EH (cell line): ENCODE measurements around the gene PRR33.
"Not testable (repeated sequence)": the region's sequence is repeated elsewhere in the genome, so short reads cannot be mapped to it uniquely, and the experiment has no call there.

Experiments used
- DNase-seq: peaks from one replicate; pipeline ENCODE4 v3.0.0-alpha.2; 2015; ENCODE audit warnings: low read depth

Gene PRR33

DNA sequence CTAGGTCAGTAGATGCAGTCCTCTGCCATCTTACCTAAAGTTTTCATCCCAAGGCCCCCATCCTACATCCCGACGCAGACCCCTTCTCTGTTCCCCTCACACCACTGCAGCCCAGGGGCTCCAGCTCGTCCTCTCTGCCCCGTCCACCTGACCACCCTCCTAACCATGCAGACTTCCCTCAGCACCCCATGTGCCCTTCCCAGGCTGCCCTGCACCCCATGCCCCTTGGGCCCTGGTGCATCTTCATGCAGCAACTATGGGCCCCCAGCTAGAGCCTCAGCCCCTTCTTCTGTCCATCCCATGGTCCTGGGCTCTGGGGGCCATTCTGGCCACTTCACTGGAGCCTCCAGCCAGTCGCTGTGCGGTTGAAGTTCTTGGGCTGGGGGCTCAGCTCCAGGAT, 2.9 kb downstream of the PRR33 start:
- no peak for DNase-seq

DNA sequence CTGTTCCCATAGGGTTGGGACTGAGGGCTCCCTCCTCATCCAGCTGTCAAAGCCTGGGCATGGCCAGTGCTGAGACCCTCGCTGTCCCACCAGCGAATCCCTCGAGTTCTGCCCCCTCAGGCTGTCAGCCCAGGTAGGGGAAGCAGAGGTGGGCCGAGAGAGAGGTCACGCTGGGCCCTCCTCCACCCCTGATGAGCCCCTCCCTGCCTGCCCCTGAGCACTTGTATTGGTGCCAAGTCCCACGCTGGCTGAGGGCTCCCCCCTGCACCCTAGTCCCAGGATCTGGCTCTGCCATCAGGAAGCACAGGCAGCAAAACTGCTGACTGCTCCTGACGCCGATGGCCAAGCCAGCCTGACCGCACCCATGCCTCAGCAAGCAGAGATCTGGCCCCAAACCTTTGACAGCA, 3.3 kb downstream of the PRR33 start:
- no peak for DNase-seq

DNA sequence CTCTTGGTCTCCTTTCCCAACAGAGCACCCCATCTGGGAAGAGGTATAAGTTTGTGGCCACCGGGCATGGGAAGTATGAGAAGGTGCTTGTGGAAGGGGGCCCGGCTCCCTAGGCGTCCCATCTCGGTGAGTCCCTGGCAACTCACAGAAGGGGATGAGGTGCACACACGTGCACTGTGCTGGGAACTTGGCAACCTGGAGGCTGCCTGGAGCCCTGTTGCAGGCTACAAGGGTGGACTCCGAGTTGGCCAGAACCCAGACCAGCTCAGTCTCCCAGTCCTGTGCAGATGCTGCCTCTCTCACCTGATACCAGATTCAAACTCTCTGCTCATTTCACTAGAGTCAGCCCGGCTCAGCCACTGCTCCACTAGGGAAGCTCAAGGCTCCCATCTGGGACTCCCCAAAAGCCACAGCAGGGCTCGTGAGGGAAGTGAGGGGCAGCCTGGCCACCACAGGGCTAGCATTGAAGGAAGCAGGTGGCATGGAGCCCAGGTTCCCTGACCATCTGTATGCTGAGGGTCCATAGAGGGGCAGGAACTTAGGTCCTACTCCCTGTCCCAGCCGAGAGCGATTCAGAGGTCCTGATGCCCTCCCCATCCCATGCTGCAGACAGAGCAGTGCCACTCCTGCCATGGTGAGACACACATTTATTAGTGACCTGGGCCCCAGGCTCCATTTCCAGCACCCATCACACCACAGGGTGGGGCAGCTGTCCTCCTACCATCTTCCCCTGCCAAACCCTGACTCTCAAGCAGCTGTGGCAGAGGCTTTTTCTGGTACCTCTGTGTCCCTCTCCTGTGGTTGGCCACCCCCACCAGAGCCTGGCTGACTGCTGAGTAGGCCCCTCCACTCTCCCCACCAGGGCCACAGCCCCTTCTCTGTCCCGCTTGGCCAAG, 4.0 kb downstream of the PRR33 start:
- DNase-seq = no peak

GRCh38 chr11:1886551-1886950, 5.1 kb downstream of the PRR33 start:
- DNase-seq = not testable (repeated sequence)

GRCh38 chr11:1884303-1884700, 7.4 kb downstream of the PRR33 start:
- no peak for DNase-seq

DNA sequence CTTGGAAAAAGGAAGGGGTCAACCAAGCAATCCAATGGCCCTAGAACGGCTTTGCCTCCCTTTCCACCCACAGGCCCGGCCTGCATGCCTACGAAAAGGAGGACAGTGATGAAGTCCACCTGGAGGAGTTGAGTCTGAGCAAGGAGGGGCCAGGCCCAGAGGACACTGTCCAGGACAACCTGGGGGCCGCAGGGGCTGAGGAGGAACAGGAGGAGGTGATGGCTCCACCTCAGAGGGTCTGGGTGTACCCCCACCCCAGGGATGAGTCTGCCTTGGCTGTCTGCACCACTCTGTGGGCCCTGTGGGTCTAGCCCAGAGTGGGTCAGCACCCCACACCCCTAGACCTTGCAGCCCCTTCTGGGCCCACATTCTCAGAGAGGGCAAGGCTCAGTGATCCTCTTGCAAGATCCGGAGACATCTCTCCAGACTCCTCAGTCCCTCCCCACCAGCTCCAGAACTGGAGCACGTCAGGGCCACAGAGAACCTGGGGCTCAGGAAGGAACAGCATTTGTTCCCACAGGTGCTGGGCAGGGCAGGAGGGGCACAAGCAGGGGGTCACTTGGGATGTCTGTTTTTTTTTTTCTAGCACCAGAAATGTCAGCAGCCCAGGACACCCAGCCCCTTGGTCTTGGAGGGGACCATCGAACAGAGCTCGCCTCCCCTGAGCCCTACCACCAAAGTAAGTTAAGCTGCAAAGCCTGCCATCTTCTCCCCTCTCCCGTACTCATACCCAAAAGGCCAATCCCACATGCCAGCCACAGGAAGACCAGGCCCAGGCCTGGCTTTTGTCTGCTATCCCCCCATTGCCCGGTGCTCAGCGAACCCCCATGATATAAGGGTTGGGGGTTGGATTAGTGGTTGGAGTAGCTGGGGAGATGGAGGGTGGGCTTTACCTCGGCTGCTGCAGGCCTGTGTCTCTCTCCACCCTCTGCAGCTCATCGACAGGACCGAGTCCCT, 8.1 kb downstream of the PRR33 start:
- no peak for DNase-seq

DNA sequence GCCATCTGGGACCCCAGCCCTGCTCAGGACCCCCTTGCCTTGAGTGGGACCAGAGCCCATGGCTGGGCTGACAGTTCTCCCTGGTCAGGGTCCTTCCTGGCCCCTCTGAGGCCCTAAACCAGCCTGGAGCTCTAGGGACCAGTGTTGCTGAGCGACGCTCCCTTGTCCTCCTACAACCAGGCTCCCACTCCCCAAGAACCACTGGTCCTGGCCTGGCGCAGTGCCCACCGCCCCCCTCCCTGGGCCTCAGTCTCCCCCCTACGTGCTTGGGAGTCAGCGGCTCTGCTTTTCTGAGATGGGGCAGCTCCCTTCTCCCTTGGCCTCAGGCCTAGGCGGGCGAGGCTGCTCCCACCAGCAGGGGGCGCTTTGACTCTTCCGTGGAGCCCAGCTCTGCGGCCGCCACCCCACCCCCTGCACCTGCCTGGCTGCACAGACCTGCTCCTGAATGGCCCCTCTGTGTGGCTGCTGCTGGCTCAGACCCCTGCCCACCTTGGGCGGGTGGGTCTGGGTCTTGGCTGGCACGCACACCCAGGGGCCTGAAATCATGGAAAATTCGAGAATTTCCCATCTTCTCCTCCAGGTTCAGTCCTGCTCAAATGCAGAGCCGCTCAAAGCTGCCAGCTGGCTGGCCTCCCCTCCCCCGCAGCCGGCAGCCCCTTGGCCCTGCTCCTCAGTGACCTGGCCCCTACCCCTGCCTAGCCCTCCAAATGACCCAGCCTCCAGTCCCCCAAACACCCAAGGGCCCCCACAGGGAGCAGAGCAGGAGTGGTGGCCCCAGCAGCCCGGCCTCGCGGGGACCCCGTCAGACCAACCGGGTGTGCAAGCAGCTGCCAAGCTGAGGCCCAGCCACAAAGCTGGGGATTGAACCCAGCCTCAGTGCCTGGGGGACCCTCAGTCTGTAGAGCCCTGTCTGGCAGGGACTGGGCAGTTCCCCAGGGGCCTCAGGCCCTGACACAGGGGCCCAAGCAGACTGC, 9.1 kb downstream of the PRR33 start:
- peak; percentile 61 for DNase-seq

- DNase-seq = no peak
Measured at GRCh38 chr11:1881442-1882264, 10.0 kb downstream of the PRR33 start.

- no peak for DNase-seq
Measured at GRCh38 chr11:1880746-1881441, 10.8 kb downstream of the PRR33 start.

GRCh38 chr11:1879941-1880720, 11.6 kb downstream of the PRR33 start:
- peak; percentile 8 for DNase-seq

DNA sequence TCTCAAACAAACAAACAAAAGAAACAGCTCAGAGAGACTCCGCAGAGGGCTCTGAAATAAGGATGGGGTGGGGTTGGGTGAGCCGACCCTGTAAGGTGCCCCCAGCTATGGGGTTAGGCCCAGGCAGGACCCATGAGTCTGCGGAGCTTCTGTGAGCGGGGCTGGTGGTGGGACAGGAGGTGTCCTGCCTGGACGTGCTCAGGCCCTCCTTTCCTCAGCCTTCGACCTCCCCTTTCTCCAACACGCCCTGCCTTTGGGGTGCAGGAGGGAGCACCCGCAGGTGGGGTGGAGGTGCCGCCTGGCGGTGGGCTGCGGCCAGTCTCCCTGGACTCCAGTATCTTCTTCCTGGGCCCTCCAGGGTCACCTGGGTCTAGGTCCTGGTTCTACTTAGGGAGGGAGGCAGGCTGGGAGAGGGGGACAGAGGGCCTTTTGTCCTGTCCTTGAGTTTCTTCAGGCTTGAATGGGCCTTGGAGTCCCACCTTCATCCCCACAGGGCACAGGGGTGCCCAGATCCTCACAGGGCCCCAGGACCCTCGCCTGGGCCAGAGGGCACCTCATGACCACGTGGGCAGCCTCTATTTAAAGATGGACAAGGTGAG, 12.3 kb downstream of the PRR33 start:
- no peak for DNase-seq

GRCh38 chr11:1878137-1879031, 13.3 kb downstream of the PRR33 start:
- DNase-seq = no peak

DNA sequence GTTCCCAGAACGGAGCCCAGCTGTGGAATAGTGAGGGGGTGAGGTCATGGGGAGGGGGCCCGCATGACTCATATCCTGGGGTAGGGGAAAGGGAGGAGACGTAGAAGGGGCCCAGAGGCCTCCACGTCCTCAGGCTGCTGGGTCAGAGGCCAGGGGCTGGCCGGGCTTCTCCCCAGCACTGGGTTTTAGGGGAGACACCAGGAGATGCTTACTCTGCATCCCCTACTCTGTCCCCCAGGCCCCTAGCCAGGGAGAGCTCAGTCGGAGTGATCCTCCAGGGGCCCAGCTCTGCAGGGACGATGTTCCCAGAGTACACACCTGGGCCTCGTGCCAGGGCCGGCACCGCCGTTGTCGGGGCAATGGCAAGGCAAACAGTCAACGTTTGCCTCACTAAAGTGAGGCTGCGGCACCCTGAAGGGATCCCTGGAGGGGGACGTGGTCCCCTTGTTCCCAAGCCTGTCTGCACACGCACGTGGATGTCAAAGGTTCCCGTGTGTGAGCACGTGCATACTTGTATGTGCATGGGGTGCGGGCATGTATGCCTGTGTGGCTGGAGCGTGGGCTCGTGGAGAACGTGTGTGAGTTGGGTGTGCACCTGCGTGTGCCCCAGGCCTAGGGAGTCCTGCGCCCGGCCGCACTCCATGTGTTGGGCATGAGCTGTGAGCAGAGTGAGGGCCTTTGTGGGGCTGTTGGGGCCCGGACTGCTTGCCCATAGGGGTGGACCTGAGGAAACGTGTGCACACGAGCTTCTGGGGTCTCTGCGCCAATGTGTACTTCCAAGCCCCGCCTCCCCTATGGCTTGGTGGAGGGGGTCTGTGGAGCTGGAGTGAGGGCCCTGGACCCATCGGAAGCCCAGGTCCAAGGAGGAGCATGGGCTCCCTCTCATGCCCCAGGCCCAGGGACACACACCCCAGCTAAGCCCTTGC, 14.2 kb downstream of the PRR33 start:
- peak; percentile 16 for DNase-seq

GRCh38 chr11:1876361-1877063, 15.2 kb downstream of the PRR33 start:
- DNase-seq = peak; percentile 36

DNA sequence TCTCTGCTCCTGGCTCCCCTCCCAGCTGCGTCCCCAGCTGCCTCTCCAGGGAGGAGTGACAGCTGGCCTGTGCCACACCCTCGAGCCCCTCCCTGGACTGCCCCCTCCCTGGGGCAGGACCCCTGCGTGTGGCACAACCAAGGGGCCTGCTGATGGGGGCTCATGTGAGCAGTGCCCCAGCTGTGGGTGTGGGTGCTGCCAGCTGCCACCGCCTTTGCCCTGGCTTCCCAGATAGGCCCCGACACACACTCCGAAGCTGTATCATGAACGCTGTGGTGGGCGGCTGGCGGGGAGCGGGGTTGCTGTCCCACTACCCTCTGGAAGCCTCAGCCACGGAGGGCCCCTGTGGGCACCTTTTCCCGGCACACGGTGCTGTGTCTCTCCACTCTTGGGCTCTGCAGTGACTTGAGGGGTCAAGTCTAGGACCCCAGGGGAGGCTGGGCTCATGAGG, 15.8 kb downstream of the PRR33 start:
- DNase-seq = not testable (repeated sequence)
